Erythroblast (primary cell): Measurements from ENCODE around the gene OR10G3.

Experiments
- GATA1 ChIP-seq: IDR thresholded peaks from 2 replicates; pipeline ENCODE4 v1.6.1; 2011; ENCODE audit warnings: low read depth, mild to moderate bottlenecking, control low read depth, low read length, moderate library complexity
- POLR2A ChIP-seq: IDR thresholded peaks from 2 replicates; pipeline ENCODE4 v1.6.1; 2011; ENCODE audit warnings: mild to moderate bottlenecking, low read length

DNA sequence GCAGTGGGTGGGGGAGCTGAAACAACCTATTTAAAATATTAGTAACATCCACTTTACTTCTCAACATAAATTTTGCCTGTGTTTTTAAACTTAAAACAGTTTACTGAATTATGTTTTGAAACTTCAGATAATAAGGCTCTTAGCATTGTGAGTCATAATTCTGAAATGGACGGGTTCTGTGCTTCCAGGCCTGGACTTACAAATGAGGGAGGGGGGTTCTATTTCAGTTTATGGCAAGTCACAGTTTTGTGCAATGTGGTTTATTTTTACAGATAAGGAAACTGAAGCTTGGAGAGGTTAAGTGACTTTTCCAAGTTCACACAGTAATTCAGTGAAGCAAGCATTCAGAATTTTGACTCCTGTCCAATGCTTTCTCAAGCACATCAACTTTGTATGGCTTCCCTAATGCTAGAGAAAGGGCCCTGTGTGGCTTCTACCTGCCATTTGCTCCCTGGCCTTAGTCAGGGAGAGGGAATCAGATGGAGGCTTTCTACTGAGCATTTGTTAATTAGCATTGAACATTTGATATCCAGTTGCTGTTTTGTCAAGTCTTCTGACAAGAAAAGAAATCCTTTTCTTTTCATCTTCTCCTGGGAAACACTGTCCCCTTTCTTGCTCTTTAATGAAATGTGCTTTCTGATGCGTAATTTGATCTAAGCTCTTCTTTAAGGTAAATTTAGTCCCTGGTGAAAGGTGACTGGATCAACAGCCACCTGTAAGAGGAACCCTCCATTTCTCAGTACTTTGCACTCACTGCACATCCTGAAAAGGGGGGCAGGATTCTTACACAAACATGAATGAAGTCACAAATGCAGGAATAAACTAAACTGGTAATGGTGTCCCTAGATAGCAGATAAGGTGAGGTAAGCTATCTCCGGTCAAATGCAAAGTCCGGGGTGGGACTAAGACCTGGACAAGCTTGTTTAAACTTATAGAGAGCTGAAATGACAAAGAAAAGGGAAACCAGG, 51.2 kb downstream of the OR10G3 start:
- TF ChIP-seq POLR2A (no peak), GATA1 (no peak)
